ENCODE results near the gene HIP1R.
"Not testable (repeated sequence)": the region's sequence is repeated elsewhere in the genome, so short reads cannot be mapped to it uniquely, and the experiment has no call there.

The HIP1R gene

DNA sequence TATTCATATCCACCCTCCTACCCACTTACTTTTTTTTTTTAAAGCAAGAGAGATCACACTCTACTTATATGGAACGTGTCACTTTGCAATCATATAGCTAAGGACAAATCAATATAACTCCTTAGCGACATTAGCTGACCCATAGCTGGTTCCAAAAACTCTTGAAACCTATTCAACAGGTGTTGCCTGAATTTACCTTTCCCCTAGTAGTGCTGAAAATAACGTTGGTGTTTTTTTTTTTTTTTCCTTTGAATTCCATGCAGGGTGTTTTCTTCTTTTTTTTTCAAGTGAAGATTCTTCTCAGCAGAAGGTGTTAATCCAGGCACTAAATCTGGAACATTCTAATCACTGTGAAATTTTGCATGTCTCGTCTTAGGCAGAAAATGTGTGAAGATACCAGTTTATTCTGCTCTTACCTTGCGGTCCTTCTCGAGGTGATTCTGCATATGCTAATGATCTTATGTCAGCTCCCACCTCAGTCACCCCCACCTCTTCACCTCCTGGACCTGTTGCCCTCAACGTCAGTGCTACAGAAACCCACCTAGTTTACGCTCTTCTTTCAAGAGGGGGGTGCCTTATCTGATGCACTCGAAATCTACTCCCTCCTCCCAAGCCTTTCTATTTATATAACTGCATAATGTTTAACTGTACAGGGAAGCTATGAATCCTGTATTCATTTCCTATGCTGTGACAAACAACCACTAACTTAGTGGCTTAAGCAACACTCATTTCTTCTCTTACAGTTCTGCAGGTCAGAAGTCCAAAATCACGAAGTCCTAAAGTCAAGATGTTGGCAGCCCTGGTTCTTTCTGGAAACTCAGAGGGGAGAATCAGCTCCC lies 67.8 kb downstream of the HIP1R start:
- no peak overlapping the region for H3K4me3 ChIP-seq (ENCODE audit: low read depth, low read length)
- no peak for TF ChIP-seq MYC (IDR thresholded peaks at IDR 0.05; ENCODE audit: low read depth, low read length)
- TF ChIP-seq, protein P1, sequence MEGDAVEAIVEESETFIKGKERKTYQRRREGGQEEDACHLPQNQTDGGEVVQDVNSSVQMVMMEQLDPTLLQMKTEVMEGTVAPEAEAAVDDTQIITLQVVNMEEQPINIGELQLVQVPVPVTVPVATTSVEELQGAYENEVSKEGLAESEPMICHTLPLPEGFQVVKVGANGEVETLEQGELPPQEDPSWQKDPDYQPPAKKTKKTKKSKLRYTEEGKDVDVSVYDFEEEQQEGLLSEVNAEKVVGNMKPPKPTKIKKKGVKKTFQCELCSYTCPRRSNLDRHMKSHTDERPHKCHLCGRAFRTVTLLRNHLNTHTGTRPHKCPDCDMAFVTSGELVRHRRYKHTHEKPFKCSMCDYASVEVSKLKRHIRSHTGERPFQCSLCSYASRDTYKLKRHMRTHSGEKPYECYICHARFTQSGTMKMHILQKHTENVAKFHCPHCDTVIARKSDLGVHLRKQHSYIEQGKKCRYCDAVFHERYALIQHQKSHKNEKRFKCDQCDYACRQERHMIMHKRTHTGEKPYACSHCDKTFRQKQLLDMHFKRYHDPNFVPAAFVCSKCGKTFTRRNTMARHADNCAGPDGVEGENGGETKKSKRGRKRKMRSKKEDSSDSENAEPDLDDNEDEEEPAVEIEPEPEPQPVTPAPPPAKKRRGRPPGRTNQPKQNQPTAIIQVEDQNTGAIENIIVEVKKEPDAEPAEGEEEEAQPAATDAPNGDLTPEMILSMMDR (IDR thresholded peaks at IDR 0.05; ENCODE audit: low read depth, low read length), result no peak
- TF ChIP-seq, protein P2, sequence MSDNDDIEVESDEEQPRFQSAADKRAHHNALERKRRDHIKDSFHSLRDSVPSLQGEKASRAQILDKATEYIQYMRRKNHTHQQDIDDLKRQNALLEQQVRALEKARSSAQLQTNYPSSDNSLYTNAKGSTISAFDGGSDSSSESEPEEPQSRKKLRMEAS (IDR thresholded peaks at IDR 0.05; ENCODE audit: low read depth, low read length), result no peak
- TF ChIP-seq POLR2A (IDR thresholded peaks at IDR 0.05; ENCODE audit: extremely low read depth, insufficient read length), result no peak
- no peak for DNase-seq (ENCODE audit: low read depth)

DNA sequence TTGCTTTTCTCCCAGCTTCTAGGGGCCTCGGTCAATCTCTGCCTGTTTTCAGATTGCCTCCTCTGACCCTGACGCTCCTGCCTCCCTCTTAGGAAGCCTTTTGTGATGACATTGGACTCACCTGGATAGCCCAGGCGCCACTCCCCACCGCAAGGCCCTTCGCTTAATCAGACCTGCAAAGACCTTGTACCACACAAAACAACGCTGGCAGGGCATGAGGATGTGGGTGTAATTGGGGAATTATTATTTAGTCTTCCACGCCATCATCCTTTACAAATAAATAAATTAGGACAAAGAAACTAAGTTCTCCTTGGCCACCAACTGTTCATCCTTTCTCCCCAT lies 68.4 kb downstream of the HIP1R start:
- DNase-seq (ENCODE audit: low read depth), result no peak
- no peak overlapping the region for H3K4me3 ChIP-seq (ENCODE audit: low read depth, low read length)
- TF ChIP-seq, protein P2 (IDR thresholded peaks at IDR 0.05; ENCODE audit: low read depth, low read length), result no peak
- TF ChIP-seq POLR2A (IDR thresholded peaks at IDR 0.05; ENCODE audit: extremely low read depth, insufficient read length) (no peak), MYC (IDR thresholded peaks at IDR 0.05; ENCODE audit: low read depth, low read length) (no peak)
- TF ChIP-seq, protein P1 (IDR thresholded peaks at IDR 0.05; ENCODE audit: low read depth, low read length), result no peak

DNA sequence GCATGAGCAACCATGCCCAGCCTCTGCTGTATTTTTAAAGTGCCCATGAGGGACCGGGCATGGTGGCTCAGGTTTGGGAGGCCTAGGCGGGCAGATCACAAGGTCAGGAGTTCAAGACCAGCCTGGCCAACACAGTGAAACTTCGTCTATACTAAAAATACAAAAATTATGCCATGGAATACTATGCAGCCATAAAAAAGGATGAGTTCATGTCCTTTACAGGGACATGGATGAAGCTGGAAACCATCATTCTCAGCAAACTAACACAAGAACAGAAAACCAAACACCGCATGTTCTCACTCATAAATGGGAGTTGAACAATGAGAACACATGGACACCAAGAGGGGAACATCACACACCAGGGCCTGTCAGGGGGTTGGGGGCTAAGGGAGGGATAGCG lies 70.0 kb downstream of the HIP1R start:
- DNase-seq (ENCODE audit: low read depth); H3K4me3 ChIP-seq (ENCODE audit: low read depth, low read length): not testable (repeated sequence)

DNA sequence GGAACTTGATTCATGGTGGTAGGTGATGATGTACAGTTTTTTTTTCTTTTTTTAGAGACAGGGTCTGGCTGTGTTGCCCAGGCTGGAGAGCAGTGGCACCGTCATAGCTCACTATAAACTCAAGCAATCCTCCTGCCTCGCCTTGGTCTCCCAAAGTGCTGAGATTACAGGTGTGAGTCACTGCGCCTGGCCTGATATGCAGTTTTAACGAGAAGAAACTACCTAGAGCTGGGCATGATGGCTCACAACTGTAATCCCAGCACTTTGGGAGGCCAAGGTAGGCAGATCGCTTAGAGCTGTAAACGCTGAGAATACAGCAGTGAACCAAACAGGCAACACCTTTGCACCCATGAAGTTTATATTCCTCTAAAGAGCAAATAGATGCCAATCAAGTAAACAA lies 73.7 kb downstream of the HIP1R start:
- DNase-seq (ENCODE audit: low read depth), result no peak
- TF ChIP-seq MYC (IDR thresholded peaks at IDR 0.05; ENCODE audit: low read depth, low read length), result no peak
- no peak for TF ChIP-seq POLR2A (IDR thresholded peaks at IDR 0.05; ENCODE audit: extremely low read depth, insufficient read length)
- TF ChIP-seq, protein P2 (IDR thresholded peaks at IDR 0.05; ENCODE audit: low read depth, low read length), result no peak
- TF ChIP-seq, protein P1 (IDR thresholded peaks at IDR 0.05; ENCODE audit: low read depth, low read length), result no peak
- H3K4me3 ChIP-seq (ENCODE audit: low read depth, low read length), result no peak overlapping the region

DNA sequence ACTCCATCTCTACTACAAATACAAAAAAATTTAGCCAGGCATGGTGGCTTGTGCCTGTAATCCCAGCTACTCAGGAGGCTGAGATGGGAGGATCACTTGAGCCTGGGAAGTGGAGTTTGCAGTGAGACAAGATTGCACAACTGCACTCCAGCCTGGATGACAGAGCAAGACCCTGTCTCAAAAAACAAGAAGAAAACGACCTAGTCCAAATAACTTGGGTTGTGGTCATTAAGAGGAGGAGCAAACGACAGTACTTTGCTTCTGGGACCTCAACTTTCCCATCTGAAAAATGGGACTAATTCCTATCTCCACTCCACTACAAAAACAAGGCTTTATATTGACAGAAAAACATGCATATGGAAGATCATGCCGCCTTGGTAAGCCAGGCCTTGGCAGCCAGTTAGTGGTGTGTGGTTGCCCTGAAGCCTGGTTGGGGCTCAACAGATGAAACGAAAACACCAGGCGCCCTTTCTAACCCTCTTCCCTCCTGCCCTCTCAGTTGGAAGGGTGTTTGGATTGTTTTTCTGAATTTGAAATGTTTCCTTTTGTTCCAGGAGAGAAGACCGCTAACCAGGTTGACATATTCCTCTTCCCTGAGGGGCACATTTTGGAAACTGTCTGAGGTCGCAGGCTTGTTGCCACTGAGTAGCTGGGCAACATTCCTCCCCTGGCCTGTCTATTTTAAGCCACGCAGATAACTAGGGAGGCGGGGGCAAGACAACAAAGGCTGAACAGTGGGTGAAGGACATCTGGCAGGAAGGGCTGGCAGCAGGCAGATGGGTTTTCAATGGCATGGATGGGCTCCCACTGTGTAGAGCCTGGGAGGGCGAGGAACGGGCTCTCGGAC lies 74.4 kb downstream of the HIP1R start:
- no peak overlapping the region for H3K4me3 ChIP-seq (ENCODE audit: low read depth, low read length)
- TF ChIP-seq, protein P2 (IDR thresholded peaks at IDR 0.05; ENCODE audit: low read depth, low read length), result no peak
- TF ChIP-seq, protein P1 (IDR thresholded peaks at IDR 0.05; ENCODE audit: low read depth, low read length), result no peak
- TF ChIP-seq MYC (IDR thresholded peaks at IDR 0.05; ENCODE audit: low read depth, low read length) (no peak), POLR2A (IDR thresholded peaks at IDR 0.05; ENCODE audit: extremely low read depth, insufficient read length) (no peak)
- DNase-seq (ENCODE audit: low read depth), result no peak
